HG03103 (cell line): ENCODE data around the gene DHX36.

ENCODE experiments used
- ATAC-seq: cut with Tn5 transposase; IDR thresholded peaks from one replicate; pipeline ENCODE4 v1.9.1; 2021; ENCODE audit warnings: low read depth; ENCODE audit not compliant: unreplicated experiment

DHX36 gene

DNA sequence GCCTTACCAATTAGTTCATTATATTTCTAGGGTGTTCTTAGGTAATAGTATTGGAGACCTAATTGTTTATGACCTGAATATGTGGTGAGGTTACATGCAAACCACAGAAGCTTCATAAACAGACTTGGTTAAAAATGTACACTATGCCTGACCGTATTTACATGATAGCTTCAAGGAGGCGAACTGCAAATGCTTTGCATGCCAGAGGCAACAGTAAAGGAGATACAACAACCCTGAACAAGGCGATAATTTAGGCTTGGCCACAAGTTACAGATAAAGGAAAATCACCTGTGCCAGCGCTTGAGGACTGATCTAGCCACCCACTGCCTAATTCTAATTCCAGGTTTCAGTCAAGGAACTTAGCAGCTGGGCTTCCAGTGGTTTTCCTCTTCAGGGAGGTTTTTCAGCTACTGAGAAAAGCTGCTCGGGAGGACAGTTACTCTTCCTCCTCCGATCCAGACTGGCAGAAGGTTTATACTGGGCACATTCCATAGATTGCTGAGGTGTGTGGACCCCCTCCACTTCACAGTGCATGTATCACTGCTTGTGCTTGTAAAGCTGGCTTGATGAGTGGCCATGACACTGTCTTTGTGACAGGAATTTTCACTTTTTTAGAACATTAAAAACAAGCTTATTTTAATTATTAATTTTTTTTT, 95.6 kb downstream of the DHX36 start:
- no peak for ATAC-seq

DNA sequence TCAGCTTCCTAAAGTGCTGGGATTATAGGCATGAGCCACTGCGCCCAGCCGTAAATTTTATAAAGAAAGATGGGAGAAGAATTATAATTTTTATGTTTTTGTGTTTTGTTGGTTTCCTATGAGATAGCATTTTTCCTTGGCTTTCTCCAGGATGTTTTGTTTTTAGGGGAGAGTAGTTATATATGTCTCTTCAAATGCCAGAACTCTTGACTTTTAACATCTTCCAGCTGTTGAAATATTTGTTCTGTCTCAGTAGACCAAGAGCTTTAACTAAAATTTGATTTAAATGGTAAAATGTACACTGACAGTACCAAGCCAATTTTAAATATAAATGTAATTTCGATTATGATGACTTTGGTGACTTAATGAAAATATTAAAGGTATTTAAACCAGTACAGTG, 96.8 kb downstream of the DHX36 start:
- no peak for ATAC-seq

GRCh38 chr3:154225536-154225935, 98.8 kb downstream of the DHX36 start:
- no peak for ATAC-seq

- ATAC-seq: no peak
These were observed 99.4 kb downstream of the DHX36 start for GRCh38 chr3:154224866-154225265.

GRCh38 chr3:154224366-154224765, 99.9 kb downstream of the DHX36 start:
- no peak for ATAC-seq

- ATAC-seq: no peak
These were observed 100.8 kb downstream of the DHX36 start for GRCh38 chr3:154223519-154223918.
